B cell (primary cell): ENCODE data around the gene TEAD1. TPM values are rescaled to one million over a fixed set of nuclear protein-coding genes. Genes with fewer than 3 reads are reported as not detected.

Source experiments
- ATAC-seq: fragments of 200-7000 bp; cut with Tn5 transposase; one replicate; pipeline ENCODE4 v1.10.0; 2021; ENCODE audit warnings: low read depth, mild to moderate bottlenecking, moderate number of reproducible peaks, moderate library complexity
- CTCF ChIA-PET: fragments of 350-600 bp; sonication (Branson Sonifier 250); formaldehyde crosslinking; loops from one replicate; lab custom pipeline; 2021; ENCODE audit warnings: antibody characterized with exemption, inconsistent platforms; lab: Charles Lee
- POLR2A ChIA-PET: fragments of 350-600 bp; sonication (Branson Sonifier 250); formaldehyde crosslinking; loops from one replicate; lab custom pipeline; 2021; ENCODE audit warnings: antibody characterized with exemption; lab: Charles Lee
- DNase-seq: peaks from one replicate; pipeline ENCODE4 v3.0.0; 2013
- H2AFZ ChIP-seq: 2 replicates; pipeline ENCODE4 v1.6.1; 2012; ENCODE audit warnings: mild to moderate bottlenecking, low read depth, low read length; ENCODE audit not compliant: insufficient read depth, poor library complexity, severe bottlenecking
- H3K27ac ChIP-seq, 2 donors: 1 replicate in 1 of 2; 2 replicates in 1 of 2; pipeline ENCODE4 v1.5.1; 2012 to 2013; ENCODE audit warnings: low read length in 2 of 2, mild to moderate bottlenecking in 2 of 2, moderate library complexity in 1 of 2
- H3K27me3 ChIP-seq, 4 experiments: fragments of 200-600 bp in 1 of 4; sonication (generic) in 1 of 4; replicated peaks in 1 of 4; 1 replicate in 2 of 4; 2 replicates in 2 of 4; pipeline versions ENCODE4 v1.6.1 to v1.7.0; 2013 to 2016; ENCODE audit warnings: low read length in 3 of 4, mild to moderate bottlenecking in 2 of 4, mixed read lengths in 1 of 4, moderate library complexity in 1 of 4; ENCODE audit not compliant: insufficient read depth in 4 of 4, control insufficient read depth in 3 of 4; ENCODE audit errors: control extremely low read depth in 1 of 4
- H3K36me3 ChIP-seq, 2 experiments: replicated peaks in 1 of 2; 1 replicate in 1 of 2; 2 replicates in 1 of 2; pipeline versions ENCODE4 v1.6.1 to v1.7.1; 2013; ENCODE audit warnings: low read length in 1 of 2; ENCODE audit not compliant: insufficient read depth in 2 of 2, control insufficient read depth in 1 of 2; ENCODE audit errors: control extremely low read depth in 1 of 2, extremely low read depth in 1 of 2
- H3K4me1 ChIP-seq, 2 donors: fragments of 200-600 bp in 1 of 2; sonication (generic) in 1 of 2; 1 replicate in 1 of 2; 2 replicates in 1 of 2; pipeline versions ENCODE4 v1.5.1 to v1.6.1; 2013 to 2017; ENCODE audit warnings: low read length in 2 of 2; ENCODE audit not compliant: control insufficient read depth in 2 of 2, insufficient read depth in 2 of 2
- H3K4me2 ChIP-seq: replicated peaks from 2 replicates; pipeline ENCODE3; 2012; ENCODE audit warnings: mild to moderate bottlenecking, low read depth, low read length; ENCODE audit not compliant: poor library complexity, severe bottlenecking
- H3K4me3 ChIP-seq, 5 experiments: fragments of 200-600 bp in 1 of 5; sonication (generic) in 1 of 5; 1 replicate in 3 of 5; 2 replicates in 2 of 5; pipeline versions ENCODE4 v1.5.1 to v1.7.0; 2011 to 2016; ENCODE audit warnings: low read length in 4 of 5, mild to moderate bottlenecking in 4 of 5, low read depth in 2 of 5, control low read depth in 1 of 5, moderate library complexity in 1 of 5; ENCODE audit not compliant: insufficient read depth in 1 of 5; ENCODE audit errors: control extremely low read depth in 1 of 5, extremely low read depth in 1 of 5
- H3K79me2 ChIP-seq: fragments of 200-600 bp; sonication (generic); one replicate; pipeline ENCODE4 v1.6.0; 2016; ENCODE audit warnings: low read length; ENCODE audit not compliant: control insufficient read depth, insufficient read depth
- H3K9ac ChIP-seq: fragments of 200-600 bp; sonication (generic); 2 replicates; pipeline ENCODE4 v1.6.1; 2017; ENCODE audit warnings: mild to moderate bottlenecking, low read length, moderate library complexity
- H3K9me3 ChIP-seq, 3 donors: one replicate each; pipeline versions ENCODE4 v1.6.1 to v1.7.1; 2013; ENCODE audit warnings: low read length in 2 of 3; ENCODE audit not compliant: control insufficient read depth in 2 of 3, insufficient read depth in 1 of 3; ENCODE audit errors: control extremely low read depth in 1 of 3
- H4K20me1 ChIP-seq: 2 replicates; pipeline ENCODE4 v1.6.0; 2012; ENCODE audit warnings: mild to moderate bottlenecking, low read length; ENCODE audit not compliant: insufficient read depth, control insufficient read depth, poor library complexity, severe bottlenecking
- H3K27ac Mint-ChIP-seq: one replicate; pipeline ENCODE4 v1.8.0; 2021; ENCODE audit warnings: mixed read lengths
- H3K27me3 Mint-ChIP-seq: one replicate; pipeline ENCODE4 v1.8.0; 2021; ENCODE audit warnings: mixed read lengths
- H3K4me1 Mint-ChIP-seq: one replicate; pipeline ENCODE4 v1.8.0; 2021; ENCODE audit warnings: mixed read lengths
- H3K4me3 Mint-ChIP-seq: one replicate; pipeline ENCODE4 v1.8.0; 2021; ENCODE audit warnings: mixed read lengths
- H3K9me3 Mint-ChIP-seq: one replicate; pipeline ENCODE4 v1.8.0; 2022; ENCODE audit warnings: mixed read lengths; ENCODE audit not compliant: insufficient read depth
- CTCF ChIP-seq: fragments of 200-600 bp; IDR thresholded peaks from one replicate; pipeline ENCODE4 v1.8.0; 2022; ENCODE audit warnings: antibody characterized with exemption, mild to moderate bottlenecking
- EZH2 ChIP-seq: IDR thresholded peaks from 2 replicates; pipeline ENCODE4 v1.6.1; 2012; ENCODE audit warnings: borderline replicate concordance, low read depth, mild to moderate bottlenecking, moderate library complexity, low read length; ENCODE audit not compliant: insufficient read depth, poor library complexity, severe bottlenecking
- WGBS: methylation state at CpG from one replicate; pipeline ENCODE4 v1.1.5; 2013; ENCODE audit warnings: missing lambda C conversion rate; ENCODE audit not compliant: insufficient coverage; 5-methylcytosine and 5-hydroxymethylcytosine counted together
- intact Hi-C: fragments of 100-400 bp; cut with micrococcal nuclease; formaldehyde crosslinking; loops from one replicate; pipeline ENCODE4 v1.10.0; 2022
- polyA plus RNA-seq: library from polyadenylated mRNA; depleted of rRNA; stranded (reverse); fragments of >200 nt; gene quantifications from 2 replicates; pipeline ENCODE4 v1.2.3, GENCODE V29; 2012
- total RNA-seq, 2 donors: library from RNA; stranded (reverse); fragments of 120-200 nt in 1 of 2; gene quantifications; 1 replicate in 1 of 2; 2 replicates in 1 of 2; pipeline versions ENCODE4 v1.2.3 to v1.2.4, GENCODE V29; 2013 to 2022

Gene TEAD1
- total and polyA plus RNA-seq, 2 donors (not counting 1 experiment from before 2014, with no cell fraction given) = 0.30 TPM; not detected in 1

GRCh38 chr11:12853325-12853651 is 179.1 kb downstream of the TEAD1 start:
- no peak overlapping the region for H3K27ac Mint-ChIP-seq
- no peak for TF ChIP-seq EZH2
- no peak for TF ChIP-seq CTCF
- intact Hi-C loops = no loop called here
- no peak overlapping the region for H3K4me2 ChIP-seq
- no peaks in the 10 kb centered on the region for H3K4me1 ChIP-seq
- H3K27me3 ChIP-seq = no peaks in the 10 kb centered on the region
- ChIA-PET POLR2A (no interaction called here), CTCF (no interaction called here)
- ATAC-seq = no peak
- no peak overlapping the region for H3K4me3 ChIP-seq
- no peaks in the 10 kb centered on the region for H3K36me3 ChIP-seq
- peaks cover 11% of the 10 kb centered on the region for H3K27me3 Mint-ChIP-seq
- DNase-seq = no peak
- no peak overlapping the region for H2AFZ ChIP-seq
- H4K20me1 ChIP-seq = no peaks in the 10 kb centered on the region
- no peak overlapping the region for H3K4me3 Mint-ChIP-seq
- WGBS = no CpG with 5 or more reads among the region's 1 CpG
- no peaks in the 10 kb centered on the region for H3K4me1 Mint-ChIP-seq
- H3K79me2 ChIP-seq = no peaks in the 10 kb centered on the region
- H3K27ac ChIP-seq = no peak overlapping the region
- no peak overlapping the region for H3K9ac ChIP-seq
- H3K9me3 ChIP-seq = no peaks in the 10 kb centered on the region
- H3K9me3 Mint-ChIP-seq = no peaks in the 10 kb centered on the region

- no peak overlapping the region for H3K9ac ChIP-seq
- WGBS = 80% methylated on average over 6 of the region's 7 CpGs
Observed at GRCh38 chr11:12853652-12854296, 179.6 kb downstream of the TEAD1 start.

More at GRCh38 chr11:12853652-12854296, 179.6 kb downstream of the TEAD1 start:
- CTCF ChIA-PET = no interaction called here
- Histone ChIP-seq H3K4me1 (no peaks in the 10 kb centered on the region), H3K27me3 (no peaks in the 10 kb centered on the region), H3K9me3 (no peaks in the 10 kb centered on the region), H4K20me1 (no peaks in the 10 kb centered on the region), H3K36me3 (no peaks in the 10 kb centered on the region), H3K4me2 (no peak overlapping the region), H3K4me3 (no peak overlapping the region), H3K79me2 (no peaks in the 10 kb centered on the region), H3K27ac (no peak overlapping the region), H2AFZ (no peak overlapping the region)
- Mint-ChIP-seq H3K4me1 (no peaks in the 10 kb centered on the region), H3K9me3 (no peaks in the 10 kb centered on the region), H3K27me3 (peaks cover 11% of the 10 kb centered on the region), H3K4me3 (no peak overlapping the region), H3K27ac (no peak overlapping the region)
- no peak for DNase-seq
- POLR2A ChIA-PET = no interaction called here
- no peak for TF ChIP-seq EZH2
- no peak for TF ChIP-seq CTCF
- ATAC-seq = no peak
- intact Hi-C loops = no loop called here
